Epithelial cell of esophagus (primary cell): ENCODE data around the gene ATXN1.
A peak's percentile ranks its signal among the peaks of the same experiment; 100 is the strongest.

Experiments used
- DNase-seq: peaks from one replicate; pipeline ENCODE4 v3.0.0; 2010; ENCODE audit warnings: low read depth
- H3K4me3 ChIP-seq: 2 replicates; pipeline ENCODE4 v1.5.1; 2011; ENCODE audit warnings: mild to moderate bottlenecking, low read length, control low read depth
- TF ChIP-seq, protein P1 (sequence below): IDR thresholded peaks from 2 replicates; pipeline ENCODE4 v1.5.1; 2011; ENCODE audit warnings: low read depth, mild to moderate bottlenecking, low read length, control low read depth, inconsistent platforms; ENCODE audit not compliant: insufficient read depth; ENCODE audit errors: missing control alignments

Gene ATXN1

GRCh38 chr6:16804546-16805242 is 43.4 kb upstream of the ATXN1 start:
- TF ChIP-seq, protein P1, sequence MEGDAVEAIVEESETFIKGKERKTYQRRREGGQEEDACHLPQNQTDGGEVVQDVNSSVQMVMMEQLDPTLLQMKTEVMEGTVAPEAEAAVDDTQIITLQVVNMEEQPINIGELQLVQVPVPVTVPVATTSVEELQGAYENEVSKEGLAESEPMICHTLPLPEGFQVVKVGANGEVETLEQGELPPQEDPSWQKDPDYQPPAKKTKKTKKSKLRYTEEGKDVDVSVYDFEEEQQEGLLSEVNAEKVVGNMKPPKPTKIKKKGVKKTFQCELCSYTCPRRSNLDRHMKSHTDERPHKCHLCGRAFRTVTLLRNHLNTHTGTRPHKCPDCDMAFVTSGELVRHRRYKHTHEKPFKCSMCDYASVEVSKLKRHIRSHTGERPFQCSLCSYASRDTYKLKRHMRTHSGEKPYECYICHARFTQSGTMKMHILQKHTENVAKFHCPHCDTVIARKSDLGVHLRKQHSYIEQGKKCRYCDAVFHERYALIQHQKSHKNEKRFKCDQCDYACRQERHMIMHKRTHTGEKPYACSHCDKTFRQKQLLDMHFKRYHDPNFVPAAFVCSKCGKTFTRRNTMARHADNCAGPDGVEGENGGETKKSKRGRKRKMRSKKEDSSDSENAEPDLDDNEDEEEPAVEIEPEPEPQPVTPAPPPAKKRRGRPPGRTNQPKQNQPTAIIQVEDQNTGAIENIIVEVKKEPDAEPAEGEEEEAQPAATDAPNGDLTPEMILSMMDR = no peak
- DNase-seq = no peak
- H3K4me3 ChIP-seq = no peak overlapping the region

- no peak overlapping the region for H3K4me3 ChIP-seq
- DNase-seq = peak; percentile 15
- TF ChIP-seq, protein P1 = no peak
These were observed 42.3 kb upstream of the ATXN1 start for GRCh38 chr6:16803294-16804200.

DNA sequence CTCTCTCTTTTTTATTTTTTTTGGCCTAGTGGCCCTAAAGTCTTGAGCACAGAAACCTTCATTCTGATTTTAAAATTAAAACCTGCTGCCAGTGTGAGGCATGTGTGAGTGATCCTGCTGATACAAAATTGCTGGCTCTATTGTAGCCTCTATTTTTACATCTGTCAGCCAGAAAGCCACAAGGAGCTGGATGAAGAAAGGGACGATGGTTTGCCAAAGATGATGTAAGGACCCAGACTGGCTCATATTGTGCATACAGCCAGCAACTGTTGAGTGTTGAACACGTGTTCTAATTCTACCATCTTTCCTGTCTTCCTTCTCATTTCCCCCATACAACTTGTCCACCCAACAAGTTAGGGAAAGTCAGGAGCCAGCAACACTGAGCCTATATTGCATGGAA is 40.8 kb upstream of the ATXN1 start:
- no peak for DNase-seq
- TF ChIP-seq, protein P1 = no peak
- H3K4me3 ChIP-seq = no peak overlapping the region

DNA sequence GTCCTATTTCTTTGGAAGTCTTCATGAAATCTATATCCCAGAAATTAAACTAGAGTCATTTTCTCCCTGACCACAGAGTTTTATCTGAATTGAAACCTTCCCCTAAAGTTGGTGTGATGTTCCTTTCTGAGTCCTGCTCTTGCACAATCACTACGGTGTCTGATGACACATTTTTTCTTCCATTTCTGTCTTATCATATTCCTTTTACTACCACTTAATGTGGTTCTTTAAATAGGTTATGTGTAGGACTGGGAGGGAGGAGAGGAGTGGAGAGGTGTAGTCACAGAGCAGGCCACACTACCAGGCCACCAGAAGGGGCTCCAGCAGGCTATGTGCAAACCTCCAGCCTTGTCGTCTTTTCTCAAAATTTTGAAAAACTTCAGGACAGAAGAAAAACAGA is 39.7 kb upstream of the ATXN1 start:
- no peak overlapping the region for H3K4me3 ChIP-seq
- TF ChIP-seq, protein P1 = no peak
- peak; percentile 36 for DNase-seq

DNA sequence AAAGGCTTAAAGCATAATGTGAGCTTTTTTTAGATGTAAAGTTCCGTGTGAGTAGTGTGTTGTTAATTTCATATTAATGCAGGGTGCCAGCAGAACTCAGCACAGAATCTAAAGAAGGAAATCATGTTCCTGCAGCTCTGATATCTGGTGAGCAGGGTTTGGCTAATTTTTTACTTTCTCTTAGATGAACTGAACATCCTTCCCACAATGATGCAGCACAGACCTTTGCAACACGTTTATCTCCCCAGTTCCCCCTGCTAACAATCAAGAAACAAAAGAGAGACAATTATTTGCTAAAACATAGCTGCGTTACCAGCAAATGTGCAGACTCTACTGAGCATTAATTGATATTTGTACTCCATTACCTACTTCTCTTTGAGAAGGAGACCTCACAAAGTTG is 39.1 kb upstream of the ATXN1 start:
- DNase-seq = no peak
- TF ChIP-seq, protein P1 = no peak
- no peak overlapping the region for H3K4me3 ChIP-seq

- peak; percentile 53 for DNase-seq
- H3K4me3 ChIP-seq = no peak overlapping the region
- TF ChIP-seq, protein P1 = no peak
These were observed 38.3 kb upstream of the ATXN1 start for GRCh38 chr6:16799279-16800193.
